ENCODE measurements around the gene TCHP.

The TCHP gene

GRCh38 chr12:109932878-109933503, 32.9 kb downstream of the TCHP start:
- DNase-seq: peak in 6 of 51 donors; percentile 7 to 50 (median 20)

- no peak for DNase-seq
Measured at GRCh38 chr12:109934026-109934425, 34.0 kb downstream of the TCHP start.

- no peak for DNase-seq
Measured at GRCh38 chr12:109937371-109937770, 37.3 kb downstream of the TCHP start.

GRCh38 chr12:109938947-109939346, 38.9 kb downstream of the TCHP start:
- DNase-seq: no peak

GRCh38 chr12:109939504-109939903, 39.4 kb downstream of the TCHP start:
- no peak for DNase-seq

GRCh38 chr12:109940339-109940923, 40.4 kb downstream of the TCHP start:
- DNase-seq: no peak

- DNase-seq: no peak
Measured at GRCh38 chr12:109943811-109944210, 43.7 kb downstream of the TCHP start.

- DNase-seq: peak in 18 of 51 donors; percentile 9 to 43 (median 20)
Measured at GRCh38 chr12:109944561-109945359, 44.7 kb downstream of the TCHP start.

- peak in 4 of 51 donors; percentile 13 to 25 (median 21) for DNase-seq
Measured at GRCh38 chr12:109946505-109946904, 46.4 kb downstream of the TCHP start.

- no peak for DNase-seq
Measured at GRCh38 chr12:109946913-109947312, 46.8 kb downstream of the TCHP start.

- no peak for DNase-seq
Measured at GRCh38 chr12:109947521-109947920, 47.4 kb downstream of the TCHP start.

- no peak for DNase-seq
Measured at GRCh38 chr12:109948368-109948767, 48.3 kb downstream of the TCHP start.

GRCh38 chr12:109949089-109949488, 49.0 kb downstream of the TCHP start:
- DNase-seq: no peak

GRCh38 chr12:109950625-109951024, 50.6 kb downstream of the TCHP start:
- no peak for DNase-seq

- no peak for DNase-seq
Measured at GRCh38 chr12:109951136-109951535, 51.1 kb downstream of the TCHP start.

- no peak for DNase-seq
Measured at GRCh38 chr12:109951751-109952150, 51.7 kb downstream of the TCHP start.

GRCh38 chr12:109952160-109952858, 52.2 kb downstream of the TCHP start:
- DNase-seq: peak in 1 of 51 donors; percentile 15

GRCh38 chr12:109952873-109953272, 52.8 kb downstream of the TCHP start:
- DNase-seq: no peak

GRCh38 chr12:109953656-109954055, 53.6 kb downstream of the TCHP start:
- DNase-seq: no peak

- DNase-seq: no peak
Measured at GRCh38 chr12:109958374-109958773, 58.3 kb downstream of the TCHP start.

- no peak for DNase-seq
Measured at GRCh38 chr12:109959411-109960093, 59.5 kb downstream of the TCHP start.
